Uterus (tissue), 4 donors: ENCODE results near the gene PAQR5. TPM values are rescaled to one million over a fixed set of nuclear protein-coding genes. Genes with fewer than 3 reads are reported as not detected.

Experiments used
- DNase-seq, 2 donors: peaks; one replicate each; pipeline ENCODE4 v3.0.0-alpha.2; 2019 to 2020
- H3K27ac ChIP-seq, 2 donors: fragments of 200-600 bp; sonication (generic); 1 replicate in 1 of 2; 2 replicates in 1 of 2; pipeline ENCODE4 v1.5.1; 2016 to 2018
- H3K27me3 ChIP-seq, 2 donors: fragments of 200-600 bp; sonication (generic); one replicate each; pipeline ENCODE4 v1.5.1; 2018 to 2019; ENCODE audit warnings: control low read depth in 1 of 2
- H3K36me3 ChIP-seq, 2 donors: fragments of 200-600 bp; sonication (generic); one replicate each; pipeline ENCODE4 v1.5.1; 2019; ENCODE audit warnings: control low read depth in 1 of 2
- H3K4me1 ChIP-seq, 2 donors: fragments of 200-600 bp; sonication (generic); one replicate each; pipeline ENCODE4 v1.5.1; 2018 to 2019; ENCODE audit warnings: control low read depth in 1 of 2
- H3K4me3 ChIP-seq, 2 donors: fragments of 200-600 bp; sonication (generic); 1 replicate in 1 of 2; 2 replicates in 1 of 2; pipeline ENCODE4 v1.5.1; 2018 to 2019; ENCODE audit warnings: mild to moderate bottlenecking in 1 of 2
- H3K9me3 ChIP-seq, 2 donors: fragments of 200-600 bp; sonication (generic); one replicate each; pipeline ENCODE4 v1.5.1; 2019; ENCODE audit warnings: control low read depth in 1 of 2
- POLR2A ChIP-seq, 2 donors: fragments of 450-650 bp; IDR thresholded peaks; one replicate each; pipeline ENCODE4 v1.6.1; 2016; ENCODE audit warnings: antibody characterized with exemption in 2 of 2, mild to moderate bottlenecking in 1 of 2, moderate library complexity in 1 of 2
- intact Hi-C: fragments of 100-400 bp; cut with DNase I; formaldehyde crosslinking; loops from one replicate; pipeline ENCODE4 v1.15.1; 2023; ENCODE audit warnings: low total_unique reads
- total RNA-seq, 4 donors: library from RNA; depleted of rRNA in 3 of 4; stranded (reverse); fragments of >200 nt in 3 of 4; gene quantifications; one replicate each; pipeline versions ENCODE4 v1.1.0 to v1.2.4, GENCODE V29; 2014 to 2023
- TF ChIP-seq, protein P1 (sequence below), 4 experiments: fragments of 200-600 bp in 2 of 4; fragments of 450-650 bp in 2 of 4; sonication (generic) in 2 of 4; IDR thresholded peaks; one replicate each; pipeline ENCODE4 v1.5.1; 2016 to 2019; ENCODE audit warnings: antibody characterized with exemption in 4 of 4, mild to moderate bottlenecking in 2 of 4, moderate library complexity in 1 of 4
- donor health status: DM: yes; HTN: yes; CAD: no.

Gene PAQR5
- total RNA-seq, 4 donors from 2014 or later, result 0.28 to 0.61 TPM; not detected in 2

DNA sequence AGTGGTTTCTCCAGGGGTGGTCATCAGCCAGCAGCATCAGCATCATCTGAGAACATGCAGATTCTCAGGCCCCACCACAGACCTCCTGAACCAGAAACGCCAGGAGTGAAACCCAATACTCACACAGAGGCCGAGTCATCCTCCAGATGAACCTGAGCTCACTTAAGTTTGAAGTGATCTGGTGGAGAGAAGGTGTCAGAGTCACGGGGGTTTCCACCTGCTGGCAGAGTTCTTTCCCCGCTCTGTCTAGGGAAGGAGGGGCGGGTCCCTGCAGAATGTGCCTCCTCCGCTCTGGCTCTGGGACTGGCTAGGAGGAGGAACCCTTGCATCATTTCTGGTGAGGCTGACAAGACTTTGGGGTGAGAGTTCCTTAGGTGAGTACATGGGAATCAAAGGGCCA is 102.1 kb downstream of the PAQR5 start:
- H3K27ac ChIP-seq, result no peak overlapping the region
- H3K36me3 ChIP-seq, result no peaks in the 10 kb centered on the region
- no peak overlapping the region for H3K4me3 ChIP-seq
- peaks cover 4 to 5% of the 10 kb centered on the region in 2 donors for H3K4me1 ChIP-seq
- H3K27me3 ChIP-seq, result no peaks in the 10 kb centered on the region
- TF ChIP-seq, protein P1, sequence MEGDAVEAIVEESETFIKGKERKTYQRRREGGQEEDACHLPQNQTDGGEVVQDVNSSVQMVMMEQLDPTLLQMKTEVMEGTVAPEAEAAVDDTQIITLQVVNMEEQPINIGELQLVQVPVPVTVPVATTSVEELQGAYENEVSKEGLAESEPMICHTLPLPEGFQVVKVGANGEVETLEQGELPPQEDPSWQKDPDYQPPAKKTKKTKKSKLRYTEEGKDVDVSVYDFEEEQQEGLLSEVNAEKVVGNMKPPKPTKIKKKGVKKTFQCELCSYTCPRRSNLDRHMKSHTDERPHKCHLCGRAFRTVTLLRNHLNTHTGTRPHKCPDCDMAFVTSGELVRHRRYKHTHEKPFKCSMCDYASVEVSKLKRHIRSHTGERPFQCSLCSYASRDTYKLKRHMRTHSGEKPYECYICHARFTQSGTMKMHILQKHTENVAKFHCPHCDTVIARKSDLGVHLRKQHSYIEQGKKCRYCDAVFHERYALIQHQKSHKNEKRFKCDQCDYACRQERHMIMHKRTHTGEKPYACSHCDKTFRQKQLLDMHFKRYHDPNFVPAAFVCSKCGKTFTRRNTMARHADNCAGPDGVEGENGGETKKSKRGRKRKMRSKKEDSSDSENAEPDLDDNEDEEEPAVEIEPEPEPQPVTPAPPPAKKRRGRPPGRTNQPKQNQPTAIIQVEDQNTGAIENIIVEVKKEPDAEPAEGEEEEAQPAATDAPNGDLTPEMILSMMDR (IDR thresholded peaks at IDR 0.05), result no peak
- no peak for TF ChIP-seq POLR2A (IDR thresholded peaks at IDR 0.05)
- no peaks in the 10 kb centered on the region for H3K9me3 ChIP-seq
- intact Hi-C loops, result no loop called here
- no peak for DNase-seq

DNA sequence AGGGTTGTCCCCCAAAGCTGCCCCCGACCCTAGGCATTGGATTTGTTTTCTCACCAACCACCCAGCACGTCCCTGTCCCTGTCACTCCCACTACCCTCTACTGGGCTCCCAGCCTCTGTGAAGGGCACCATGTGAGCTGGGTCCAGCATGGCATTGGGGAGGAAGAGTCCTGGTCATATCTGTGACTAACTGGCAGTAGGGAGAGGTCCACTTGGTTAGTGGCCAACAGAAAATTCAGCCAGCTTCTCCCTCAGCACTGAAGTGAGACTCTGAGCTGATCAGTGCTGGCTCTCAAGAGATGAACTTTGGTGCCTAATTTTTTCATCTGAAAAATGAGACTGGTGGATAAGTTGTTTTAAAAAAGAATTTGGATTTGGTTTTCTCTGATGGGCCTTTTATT is 104.1 kb downstream of the PAQR5 start:
- Histone ChIP-seq H3K27ac (no peak overlapping the region), H3K4me3 (no peak overlapping the region), H3K27me3 (no peaks in the 10 kb centered on the region), H3K9me3 (no peaks in the 10 kb centered on the region), H3K36me3 (no peaks in the 10 kb centered on the region), H3K4me1 (peaks cover 4 to 5% of the 10 kb centered on the region in 2 donors)
- intact Hi-C loops, result no loop called here
- TF ChIP-seq, protein P1 (IDR thresholded peaks at IDR 0.05), result no peak
- TF ChIP-seq POLR2A (IDR thresholded peaks at IDR 0.05), result no peak
- no peak for DNase-seq

DNA sequence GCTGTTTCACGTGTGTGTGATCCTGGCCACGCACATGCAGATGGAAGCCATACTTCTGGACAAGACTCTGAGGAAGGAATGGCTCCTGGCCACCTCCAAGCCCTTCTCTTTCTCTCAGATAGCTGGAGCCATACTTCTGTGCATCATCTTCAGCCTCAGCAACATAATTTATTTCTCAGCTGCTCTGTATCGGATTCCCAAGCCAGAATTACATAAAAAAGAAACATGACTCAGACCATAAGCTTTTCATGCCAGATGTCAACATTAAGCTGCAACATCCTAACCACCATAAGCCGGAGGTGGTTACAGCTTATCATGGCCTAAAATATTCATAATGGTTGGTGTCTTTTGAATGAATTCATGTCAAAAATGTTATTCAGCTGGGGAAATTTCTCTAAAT is 104.9 kb downstream of the PAQR5 start:
- Histone ChIP-seq H3K9me3 (no peaks in the 10 kb centered on the region), H3K4me3 (no peak overlapping the region), H3K27ac (peak overlapping the region in 1 of 2 donors; percentile 12), H3K4me1 (peaks cover 4 to 5% of the 10 kb centered on the region in 2 donors), H3K36me3 (no peaks in the 10 kb centered on the region), H3K27me3 (no peaks in the 10 kb centered on the region)
- TF ChIP-seq POLR2A (IDR thresholded peaks at IDR 0.05), result no peak
- TF ChIP-seq, protein P1 (IDR thresholded peaks at IDR 0.05), result no peak
- intact Hi-C loops, result no loop called here
- DNase-seq, result no peak

DNA sequence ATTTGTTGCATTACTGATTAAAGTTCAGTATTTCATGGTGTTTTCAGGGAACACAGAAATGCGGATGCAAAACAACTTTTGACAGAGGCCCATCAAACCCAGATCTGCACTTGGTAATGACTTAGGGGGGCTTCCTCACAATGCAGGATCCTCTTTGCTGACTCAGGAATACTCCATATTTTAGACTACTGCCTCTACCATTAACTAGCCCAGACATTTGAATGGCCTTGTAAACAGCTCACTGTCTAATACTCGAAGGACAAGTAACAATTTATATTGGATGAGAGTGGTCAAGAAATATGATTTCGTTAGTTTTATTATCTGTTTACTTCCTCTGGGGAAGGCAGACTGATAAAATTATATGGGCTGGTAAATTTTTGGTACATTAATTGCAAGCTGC is 106.4 kb downstream of the PAQR5 start:
- intact Hi-C loops, result no loop called here
- Histone ChIP-seq H3K4me3 (no peak overlapping the region), H3K4me1 (peaks cover 4 to 5% of the 10 kb centered on the region in 2 donors), H3K27ac (peak overlapping the region; percentile 4 to 10), H3K9me3 (no peaks in the 10 kb centered on the region), H3K36me3 (no peaks in the 10 kb centered on the region), H3K27me3 (no peaks in the 10 kb centered on the region)
- DNase-seq, result no peak
- TF ChIP-seq, protein P1 (IDR thresholded peaks at IDR 0.05), result no peak
- no peak for TF ChIP-seq POLR2A (IDR thresholded peaks at IDR 0.05)

DNA sequence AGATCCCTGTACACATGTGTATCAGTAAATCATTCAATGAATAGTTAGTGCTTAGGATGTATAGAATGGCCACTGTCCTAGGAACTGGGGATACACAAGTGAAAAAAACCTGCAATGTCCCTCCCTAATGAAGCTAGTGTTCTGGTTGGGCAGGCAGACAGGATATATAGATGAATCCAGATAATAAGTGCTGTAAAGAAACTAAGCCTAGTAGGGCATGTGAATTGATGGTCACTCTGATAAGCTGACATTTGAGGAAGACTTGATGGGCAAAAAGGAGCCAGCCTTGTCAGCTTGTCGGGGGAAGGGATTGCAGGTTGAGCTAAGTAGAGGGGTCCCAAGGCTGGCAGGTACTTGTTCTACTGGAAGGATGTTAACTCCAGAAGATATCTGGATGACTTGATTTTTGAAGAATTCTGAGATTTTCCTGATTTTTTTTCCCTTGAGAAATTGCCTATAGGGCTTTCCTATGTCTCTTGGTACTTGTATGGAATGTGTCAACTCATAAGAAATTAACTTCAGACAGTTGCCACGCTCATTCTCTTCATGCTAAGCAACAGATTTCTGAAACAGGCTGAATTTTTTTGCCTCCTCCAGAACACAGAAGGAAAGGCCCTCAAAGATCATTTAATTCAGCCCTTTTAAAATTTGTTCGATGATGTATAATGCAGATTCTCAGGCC is 109.1 kb downstream of the PAQR5 start:
- intact Hi-C loops, result no loop called here
- no peaks in the 10 kb centered on the region for H3K36me3 ChIP-seq
- no peak for TF ChIP-seq POLR2A (IDR thresholded peaks at IDR 0.05)
- TF ChIP-seq, protein P1 (IDR thresholded peaks at IDR 0.05), result no peak
- DNase-seq, result no peak
- H3K27ac ChIP-seq, result no peak overlapping the region
- H3K4me1 ChIP-seq, result peaks cover 4 to 5% of the 10 kb centered on the region in 2 donors
- no peak overlapping the region for H3K4me3 ChIP-seq
- no peaks in the 10 kb centered on the region for H3K9me3 ChIP-seq
- no peaks in the 10 kb centered on the region for H3K27me3 ChIP-seq
